ENCODE measurements around the gene YAF2.

The YAF2 gene

GRCh38 chr12:42277396-42278127 is 39.5 kb upstream of the YAF2 start:
- H3K9me3 ChIP-seq (ENCODE audit: control insufficient read depth, low read length): no peaks in the 10 kb centered on the region
- H3K27me3 ChIP-seq (ENCODE audit: control insufficient read depth, insufficient read depth, low read length, poor library complexity, severe bottlenecking): no peaks in the 10 kb centered on the region
- no peaks in the 10 kb centered on the region for H3K4me1 ChIP-seq (ENCODE audit: control insufficient read depth, insufficient read depth, low read length)
- WGBS, 2 experiments: 92 to 94% methylated on average over 5 to 6 of the region's 6 CpGs
- H3K27ac ChIP-seq (ENCODE audit: insufficient read depth, low read depth, low read length, poor library complexity, severe bottlenecking): no peak overlapping the region
- H3K36me3 ChIP-seq (ENCODE audit: control insufficient read depth, insufficient read depth, low read length): no peaks in the 10 kb centered on the region
- no peak overlapping the region for H3K4me3 ChIP-seq (ENCODE audit: insufficient read depth, low read depth, low read length)

GRCh38 chr12:42275499-42275898 is 37.5 kb upstream of the YAF2 start:
- Histone ChIP-seq H3K27me3 (ENCODE audit: control insufficient read depth, insufficient read depth, low read length, poor library complexity, severe bottlenecking) (no peaks in the 10 kb centered on the region), H3K9me3 (ENCODE audit: control insufficient read depth, low read length) (no peaks in the 10 kb centered on the region), H3K36me3 (ENCODE audit: control insufficient read depth, insufficient read depth, low read length) (no peaks in the 10 kb centered on the region), H3K4me1 (ENCODE audit: control insufficient read depth, insufficient read depth, low read length) (no peaks in the 10 kb centered on the region), H3K27ac (ENCODE audit: insufficient read depth, low read depth, low read length, poor library complexity, severe bottlenecking) (no peak overlapping the region), H3K4me3 (ENCODE audit: insufficient read depth, low read depth, low read length) (no peak overlapping the region)
- 85 to 96% methylated on average over 4 of the region's 4 CpGs for WGBS, 2 experiments

- H3K4me1 ChIP-seq (ENCODE audit: control insufficient read depth, insufficient read depth, low read length): no peaks in the 10 kb centered on the region
- H3K27me3 ChIP-seq (ENCODE audit: control insufficient read depth, insufficient read depth, low read length, poor library complexity, severe bottlenecking): no peaks in the 10 kb centered on the region
- H3K4me3 ChIP-seq (ENCODE audit: insufficient read depth, low read depth, low read length): no peak overlapping the region
- no peaks in the 10 kb centered on the region for H3K9me3 ChIP-seq (ENCODE audit: control insufficient read depth, low read length)
- no peak overlapping the region for H3K27ac ChIP-seq (ENCODE audit: insufficient read depth, low read depth, low read length, poor library complexity, severe bottlenecking)
- H3K36me3 ChIP-seq (ENCODE audit: control insufficient read depth, insufficient read depth, low read length): no peaks in the 10 kb centered on the region
- 96% methylated on average over 21 of the region's 21 CpGs for WGBS, 2 experiments
Observed at GRCh38 chr12:42273706-42274105, 35.7 kb upstream of the YAF2 start.

GRCh38 chr12:42270596-42270995 is 32.5 kb upstream of the YAF2 start:
- 78 to 79% methylated on average over 4 of the region's 4 CpGs for WGBS, 2 experiments
- H3K4me1 ChIP-seq (ENCODE audit: control insufficient read depth, insufficient read depth, low read length): no peaks in the 10 kb centered on the region
- no peaks in the 10 kb centered on the region for H3K9me3 ChIP-seq (ENCODE audit: control insufficient read depth, low read length)
- H3K27ac ChIP-seq (ENCODE audit: insufficient read depth, low read depth, low read length, poor library complexity, severe bottlenecking): no peak overlapping the region
- no peak overlapping the region for H3K4me3 ChIP-seq (ENCODE audit: insufficient read depth, low read depth, low read length)
- no peaks in the 10 kb centered on the region for H3K27me3 ChIP-seq (ENCODE audit: control insufficient read depth, insufficient read depth, low read length, poor library complexity, severe bottlenecking)
- H3K36me3 ChIP-seq (ENCODE audit: control insufficient read depth, insufficient read depth, low read length): no peaks in the 10 kb centered on the region

- no peaks in the 10 kb centered on the region for H3K9me3 ChIP-seq (ENCODE audit: control insufficient read depth, low read length)
- no peak overlapping the region for H3K4me3 ChIP-seq (ENCODE audit: insufficient read depth, low read depth, low read length)
- H3K4me1 ChIP-seq (ENCODE audit: control insufficient read depth, insufficient read depth, low read length): no peaks in the 10 kb centered on the region
- H3K27me3 ChIP-seq (ENCODE audit: control insufficient read depth, insufficient read depth, low read length, poor library complexity, severe bottlenecking): no peaks in the 10 kb centered on the region
- no peak overlapping the region for H3K27ac ChIP-seq (ENCODE audit: insufficient read depth, low read depth, low read length, poor library complexity, severe bottlenecking)
- 93% methylated on average over 15 of the region's 15 CpGs for WGBS, 2 experiments
- H3K36me3 ChIP-seq (ENCODE audit: control insufficient read depth, insufficient read depth, low read length): no peaks in the 10 kb centered on the region
Observed at GRCh38 chr12:42267413-42268190, 29.6 kb upstream of the YAF2 start.

GRCh38 chr12:42266579-42267230 is 28.7 kb upstream of the YAF2 start:
- H3K27me3 ChIP-seq (ENCODE audit: control insufficient read depth, insufficient read depth, low read length, poor library complexity, severe bottlenecking): no peaks in the 10 kb centered on the region
- H3K27ac ChIP-seq (ENCODE audit: insufficient read depth, low read depth, low read length, poor library complexity, severe bottlenecking): no peak overlapping the region
- H3K9me3 ChIP-seq (ENCODE audit: control insufficient read depth, low read length): no peaks in the 10 kb centered on the region
- no peaks in the 10 kb centered on the region for H3K4me1 ChIP-seq (ENCODE audit: control insufficient read depth, insufficient read depth, low read length)
- H3K36me3 ChIP-seq (ENCODE audit: control insufficient read depth, insufficient read depth, low read length): no peaks in the 10 kb centered on the region
- no peak overlapping the region for H3K4me3 ChIP-seq (ENCODE audit: insufficient read depth, low read depth, low read length)
- 89 to 90% methylated on average over 17 of the region's 17 CpGs for WGBS, 2 experiments

- Histone ChIP-seq H3K27ac (ENCODE audit: insufficient read depth, low read depth, low read length, poor library complexity, severe bottlenecking) (no peak overlapping the region), H3K9me3 (ENCODE audit: control insufficient read depth, low read length) (no peaks in the 10 kb centered on the region), H3K4me1 (ENCODE audit: control insufficient read depth, insufficient read depth, low read length) (no peaks in the 10 kb centered on the region), H3K27me3 (ENCODE audit: control insufficient read depth, insufficient read depth, low read length, poor library complexity, severe bottlenecking) (no peaks in the 10 kb centered on the region), H3K36me3 (ENCODE audit: control insufficient read depth, insufficient read depth, low read length) (no peaks in the 10 kb centered on the region), H3K4me3 (ENCODE audit: insufficient read depth, low read depth, low read length) (no peak overlapping the region)
- WGBS, 2 experiments: no CpG with 5 or more reads among the region's 2 CpGs
Observed at GRCh38 chr12:42262271-42262670, 24.2 kb upstream of the YAF2 start.

GRCh38 chr12:42261708-42262107 is 23.7 kb upstream of the YAF2 start:
- Histone ChIP-seq H3K27ac (ENCODE audit: insufficient read depth, low read depth, low read length, poor library complexity, severe bottlenecking) (no peak overlapping the region), H3K27me3 (ENCODE audit: control insufficient read depth, insufficient read depth, low read length, poor library complexity, severe bottlenecking) (no peaks in the 10 kb centered on the region), H3K9me3 (ENCODE audit: control insufficient read depth, low read length) (no peaks in the 10 kb centered on the region), H3K36me3 (ENCODE audit: control insufficient read depth, insufficient read depth, low read length) (no peaks in the 10 kb centered on the region), H3K4me1 (ENCODE audit: control insufficient read depth, insufficient read depth, low read length) (no peaks in the 10 kb centered on the region), H3K4me3 (ENCODE audit: insufficient read depth, low read depth, low read length) (no peak overlapping the region)
- WGBS, 2 experiments: 93% methylated on average over 3 of the region's 4 CpGs; no CpG with 5 or more reads in 1 of the 2 experiments

- no peaks in the 10 kb centered on the region for H3K27me3 ChIP-seq (ENCODE audit: control insufficient read depth, insufficient read depth, low read length, poor library complexity, severe bottlenecking)
- H3K4me3 ChIP-seq (ENCODE audit: insufficient read depth, low read depth, low read length): no peak overlapping the region
- H3K27ac ChIP-seq (ENCODE audit: insufficient read depth, low read depth, low read length, poor library complexity, severe bottlenecking): no peak overlapping the region
- H3K9me3 ChIP-seq (ENCODE audit: control insufficient read depth, low read length): no peaks in the 10 kb centered on the region
- no peaks in the 10 kb centered on the region for H3K36me3 ChIP-seq (ENCODE audit: control insufficient read depth, insufficient read depth, low read length)
- no peaks in the 10 kb centered on the region for H3K4me1 ChIP-seq (ENCODE audit: control insufficient read depth, insufficient read depth, low read length)
- WGBS, 2 experiments: 86 to 89% methylated on average over 6 of the region's 6 CpGs
Observed at GRCh38 chr12:42260518-42260917, 22.5 kb upstream of the YAF2 start.

- Histone ChIP-seq H3K9me3 (ENCODE audit: control insufficient read depth, low read length) (no peaks in the 10 kb centered on the region), H3K4me3 (ENCODE audit: insufficient read depth, low read depth, low read length) (no peak overlapping the region), H3K27ac (ENCODE audit: insufficient read depth, low read depth, low read length, poor library complexity, severe bottlenecking) (no peak overlapping the region), H3K36me3 (ENCODE audit: control insufficient read depth, insufficient read depth, low read length) (no peaks in the 10 kb centered on the region), H3K27me3 (ENCODE audit: control insufficient read depth, insufficient read depth, low read length, poor library complexity, severe bottlenecking) (no peaks in the 10 kb centered on the region), H3K4me1 (ENCODE audit: control insufficient read depth, insufficient read depth, low read length) (no peaks in the 10 kb centered on the region)
- 91 to 96% methylated on average over 4 of the region's 4 CpGs for WGBS, 2 experiments
Observed at GRCh38 chr12:42259699-42260098, 21.7 kb upstream of the YAF2 start.
